ENCODE data around the gene RHOB. TPM values are rescaled to one million over a fixed set of nuclear protein-coding genes. Genes with fewer than 3 reads are reported as not detected.

Gene RHOB
- polyA plus RNA-seq, 1 of the 3 experiments (the other 2 are of a cell fraction) = 50.3 TPM

GRCh38 chr2:20429528-20429927 lies 17.3 kb upstream of the RHOB start:
- no peak overlapping the region for H3K4me3 ChIP-seq (ENCODE audit: low read depth in 2 of 2, low read length in 1 of 2)
- TF ChIP-seq EP300 (IDR thresholded peaks at IDR 0.05; ENCODE audit: borderline replicate concordance in 1 of 2, low read depth in 1 of 2, low read length in 1 of 2) = no peak
- no peak for TF ChIP-seq PBX3 (IDR thresholded peaks at IDR 0.05)
- no peak for TF ChIP-seq IRF3 (IDR thresholded peaks at IDR 0.05; ENCODE audit: low read depth, low read length)
- TF ChIP-seq TEAD4 (IDR thresholded peaks at IDR 0.05; ENCODE audit: borderline replicate concordance, insufficient read depth) = no peak
- no peak for TF ChIP-seq TCF12 (IDR thresholded peaks at IDR 0.05)
- no peaks in the 10 kb centered on the region for H4K20me1 ChIP-seq (ENCODE audit: insufficient read depth)
- peaks cover 15% of the 10 kb centered on the region; the same call in 1 of the 2 replicates for H3K27me3 ChIP-seq (ENCODE audit: insufficient read depth)
- H3K27ac ChIP-seq (ENCODE audit: low read depth in 2 of 2, low read length in 1 of 2) = no peak overlapping the region
- 86% methylated on average over 1 of the region's 1 CpG for WGBS (ENCODE audit: low lambda C conversion rate)
- CTCF ChIA-PET = interaction anchor here (0.9 to 18.3 kb wide), 6 partner anchors 20 to 232 kb away, joined by 3 to 243 read pairs (median 14); no protein-coding TSS in a partner anchor
- DNase-seq = no peak
- H3F3A ChIP-seq (replicated peaks; ENCODE audit: insufficient read depth) = peaks cover 11% of the 10 kb centered on the region
- no peak overlapping the region for H2AFZ ChIP-seq (ENCODE audit: low read depth)
- H3K36me3 ChIP-seq (replicated peaks in 1 of 2; ENCODE audit: control insufficient read depth in 1 of 2, insufficient read depth in 2 of 2, low read length in 1 of 2) = no peaks in the 10 kb centered on the region
- no peaks in the 10 kb centered on the region for H3K9me2 ChIP-seq
- H3K79me2 ChIP-seq (ENCODE audit: insufficient read depth) = no peaks in the 10 kb centered on the region
- peaks cover 13 to 14% of the 10 kb centered on the region in 2 experiments for H3K4me1 ChIP-seq (ENCODE audit: control insufficient read depth in 1 of 2, insufficient read depth in 2 of 2, low read depth in 1 of 2, low read length in 1 of 2)
- no peak overlapping the region for H3K4me2 ChIP-seq
- no peak overlapping the region for H3K9ac ChIP-seq
- POLR2A ChIA-PET = no interaction called here
- H3K9me3 ChIP-seq = no peaks in the 10 kb centered on the region

GRCh38 chr2:20430035-20430434 lies 16.8 kb upstream of the RHOB start:
- Histone ChIP-seq H3K9me3 (no peaks in the 10 kb centered on the region), H3K4me2 (no peak overlapping the region), H3K27me3 (ENCODE audit: insufficient read depth) (peaks cover 15% of the 10 kb centered on the region; the same call in 1 of the 2 replicates), H4K20me1 (ENCODE audit: insufficient read depth) (no peaks in the 10 kb centered on the region), H3K4me1 (ENCODE audit: control insufficient read depth in 1 of 2, insufficient read depth in 2 of 2, low read depth in 1 of 2, low read length in 1 of 2) (peaks cover 8 to 9% of the 10 kb centered on the region in 2 experiments), H3K79me2 (ENCODE audit: insufficient read depth) (no peaks in the 10 kb centered on the region), H3K36me3 (replicated peaks in 1 of 2; ENCODE audit: control insufficient read depth in 1 of 2, insufficient read depth in 2 of 2, low read length in 1 of 2) (no peaks in the 10 kb centered on the region), H3K27ac (ENCODE audit: low read depth in 2 of 2, low read length in 1 of 2) (no peak overlapping the region), H2AFZ (ENCODE audit: low read depth) (no peak overlapping the region), H3F3A (replicated peaks; ENCODE audit: insufficient read depth) (peaks cover 10% of the 10 kb centered on the region), H3K9me2 (no peaks in the 10 kb centered on the region), H3K4me3 (ENCODE audit: low read depth in 2 of 2, low read length in 1 of 2) (no peak overlapping the region), H3K9ac (no peak overlapping the region)
- ChIA-PET POLR2A (no interaction called here), CTCF (interaction anchor here (0.9 to 18.3 kb wide), 7 partner anchors 11 to 232 kb away, joined by 3 to 243 read pairs (median 19); no protein-coding TSS in a partner anchor)
- no peak for DNase-seq
- 78% methylated on average over 4 of the region's 4 CpGs for WGBS (ENCODE audit: low lambda C conversion rate)
- TF ChIP-seq FOXM1 (IDR thresholded peaks at IDR 0.05; ENCODE audit: low read depth) (no peak), TCF12 (IDR thresholded peaks at IDR 0.05) (no peak), MXI1 (IDR thresholded peaks at IDR 0.05; ENCODE audit: low read depth, low read length) (no peak), EZH2phosphoT487 (IDR thresholded peaks at IDR 0.05; ENCODE audit: borderline replicate concordance, low read depth) (no peak), CHD2 (IDR thresholded peaks at IDR 0.05; ENCODE audit: low read length, partially characterized antibody) (no peak), RAD21 (IDR thresholded peaks at IDR 0.05; ENCODE audit: low read length) (no peak), NFIC (IDR thresholded peaks at IDR 0.05; ENCODE audit: borderline replicate concordance) (no peak), MAX (IDR thresholded peaks at IDR 0.05; ENCODE audit: low read depth) (no peak), NRF1 (IDR thresholded peaks at IDR 0.05; ENCODE audit: low read depth, low read length) (no peak), RCOR1 (IDR thresholded peaks at IDR 0.05; ENCODE audit: low read length) (no peak), EP300 (IDR thresholded peaks at IDR 0.05; ENCODE audit: borderline replicate concordance in 1 of 2, low read depth in 1 of 2, low read length in 1 of 2) (no peak), FOSL2 (IDR thresholded peaks at IDR 0.05; ENCODE audit: borderline replicate concordance, low read depth) (no peak), USF2 (IDR thresholded peaks at IDR 0.05; ENCODE audit: borderline replicate concordance, low read depth, low read length) (no peak), RFX5 (IDR thresholded peaks at IDR 0.05; ENCODE audit: low read length) (no peak), TAF1 (IDR thresholded peaks at IDR 0.05; ENCODE audit: borderline replicate concordance, low read depth, low read length) (no peak), YY1 (IDR thresholded peaks at IDR 0.05; ENCODE audit: low read depth) (no peak)
- TF ChIP-seq, protein P1, sequence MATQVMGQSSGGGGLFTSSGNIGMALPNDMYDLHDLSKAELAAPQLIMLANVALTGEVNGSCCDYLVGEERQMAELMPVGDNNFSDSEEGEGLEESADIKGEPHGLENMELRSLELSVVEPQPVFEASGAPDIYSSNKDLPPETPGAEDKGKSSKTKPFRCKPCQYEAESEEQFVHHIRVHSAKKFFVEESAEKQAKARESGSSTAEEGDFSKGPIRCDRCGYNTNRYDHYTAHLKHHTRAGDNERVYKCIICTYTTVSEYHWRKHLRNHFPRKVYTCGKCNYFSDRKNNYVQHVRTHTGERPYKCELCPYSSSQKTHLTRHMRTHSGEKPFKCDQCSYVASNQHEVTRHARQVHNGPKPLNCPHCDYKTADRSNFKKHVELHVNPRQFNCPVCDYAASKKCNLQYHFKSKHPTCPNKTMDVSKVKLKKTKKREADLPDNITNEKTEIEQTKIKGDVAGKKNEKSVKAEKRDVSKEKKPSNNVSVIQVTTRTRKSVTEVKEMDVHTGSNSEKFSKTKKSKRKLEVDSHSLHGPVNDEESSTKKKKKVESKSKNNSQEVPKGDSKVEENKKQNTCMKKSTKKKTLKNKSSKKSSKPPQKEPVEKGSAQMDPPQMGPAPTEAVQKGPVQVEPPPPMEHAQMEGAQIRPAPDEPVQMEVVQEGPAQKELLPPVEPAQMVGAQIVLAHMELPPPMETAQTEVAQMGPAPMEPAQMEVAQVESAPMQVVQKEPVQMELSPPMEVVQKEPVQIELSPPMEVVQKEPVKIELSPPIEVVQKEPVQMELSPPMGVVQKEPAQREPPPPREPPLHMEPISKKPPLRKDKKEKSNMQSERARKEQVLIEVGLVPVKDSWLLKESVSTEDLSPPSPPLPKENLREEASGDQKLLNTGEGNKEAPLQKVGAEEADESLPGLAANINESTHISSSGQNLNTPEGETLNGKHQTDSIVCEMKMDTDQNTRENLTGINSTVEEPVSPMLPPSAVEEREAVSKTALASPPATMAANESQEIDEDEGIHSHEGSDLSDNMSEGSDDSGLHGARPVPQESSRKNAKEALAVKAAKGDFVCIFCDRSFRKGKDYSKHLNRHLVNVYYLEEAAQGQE (IDR thresholded peaks at IDR 0.05; ENCODE audit: low read depth, low read length) = no peak

All from SK-N-SH (cell line).